Measurements from ENCODE around the gene ZSCAN22. TPM values are rescaled to one million over a fixed set of nuclear protein-coding genes. Genes with fewer than 3 reads are reported as not detected.
"Not testable (repeated sequence)": the region's sequence is repeated elsewhere in the genome, so short reads cannot be mapped to it uniquely, and the experiment has no call there.

ZSCAN22 gene
- 1 to 10 TPM; 3.0 to 4.2 (median 3.5) TPM for polyA plus RNA-seq (ENCODE audit: insufficient read length in 4 of 4)

GRCh38 chr19:58326914-58327726, at the start of gene ZSCAN22:
Gene ZSCAN22 (plus strand): TSS chr19:58326994. CDS start chr19:58334803, 7,809 bp downstream.
- peak; percentile 88 to 98 (median 93) for DNase-seq (ENCODE audit: low read depth in 4 of 4, low spot score in 2 of 4)

- DNase-seq (ENCODE audit: low read depth in 4 of 4, low spot score in 2 of 4): no peak
Observed at GRCh38 chr19:58277197-58277596, 49.6 kb upstream of the ZSCAN22 start.

GRCh38 chr19:58277748-58278540, 48.9 kb upstream of the ZSCAN22 start:
- DNase-seq (ENCODE audit: low read depth in 4 of 4, low spot score in 2 of 4): peak in 1 of 4 donors; percentile 34

- peak; percentile 95 to 98 (median 96) for DNase-seq (ENCODE audit: low read depth in 4 of 4, low spot score in 2 of 4)
Observed at GRCh38 chr19:58278541-58279041, 48.2 kb upstream of the ZSCAN22 start, which contains the start of gene ZNF8. Gene ZNF8 (plus strand): TSS chr19:58278955. CDS start chr19:58279082, 127 bp downstream.

GRCh38 chr19:58279042-58279924, 47.5 kb upstream of the ZSCAN22 start:
- peak; percentile 36 to 42 (median 40) for DNase-seq (ENCODE audit: low read depth in 4 of 4, low spot score in 2 of 4)

- no peak for DNase-seq (ENCODE audit: low read depth in 4 of 4, low spot score in 2 of 4)
Observed at GRCh38 chr19:58279925-58280316, 46.9 kb upstream of the ZSCAN22 start.

- no peak for DNase-seq (ENCODE audit: low read depth in 4 of 4, low spot score in 2 of 4)
Observed at GRCh38 chr19:58284199-58284598, 42.6 kb upstream of the ZSCAN22 start.

GRCh38 chr19:58291943-58292342, 34.9 kb upstream of the ZSCAN22 start:
- DNase-seq (ENCODE audit: low read depth in 4 of 4, low spot score in 2 of 4): no peak

GRCh38 chr19:58294743-58295374, 31.9 kb upstream of the ZSCAN22 start:
- no peak for DNase-seq (ENCODE audit: low read depth in 4 of 4, low spot score in 2 of 4)

- DNase-seq (ENCODE audit: low read depth in 4 of 4, low spot score in 2 of 4): no peak
Observed at GRCh38 chr19:58296104-58296503, 30.7 kb upstream of the ZSCAN22 start.

GRCh38 chr19:58300620-58301019, 26.2 kb upstream of the ZSCAN22 start:
- no peak for DNase-seq (ENCODE audit: low read depth in 4 of 4, low spot score in 2 of 4)

- no peak for DNase-seq (ENCODE audit: low read depth in 4 of 4, low spot score in 2 of 4)
Observed at GRCh38 chr19:58304255-58304654, 22.5 kb upstream of the ZSCAN22 start.

- DNase-seq (ENCODE audit: low read depth in 4 of 4, low spot score in 2 of 4): no peak
Observed at GRCh38 chr19:58304748-58305064, 22.1 kb upstream of the ZSCAN22 start.

- DNase-seq (ENCODE audit: low read depth in 4 of 4, low spot score in 2 of 4): peak in 3 of 4 donors; percentile 84 to 90 (median 89)
Observed at GRCh38 chr19:58305065-58305931, 21.5 kb upstream of the ZSCAN22 start, which contains the start of gene ERVK3-1. Gene ERVK3-1 (plus strand): TSS chr19:58305377. CDS start chr19:58312169, 6,792 bp downstream.

GRCh38 chr19:58305932-58306323, 20.9 kb upstream of the ZSCAN22 start:
- DNase-seq (ENCODE audit: low read depth in 4 of 4, low spot score in 2 of 4): no peak

GRCh38 chr19:58307736-58308135, 19.1 kb upstream of the ZSCAN22 start:
- no peak for DNase-seq (ENCODE audit: low read depth in 4 of 4, low spot score in 2 of 4)

- DNase-seq (ENCODE audit: low read depth in 4 of 4, low spot score in 2 of 4): not testable (repeated sequence)
Observed at GRCh38 chr19:58310685-58311084, 16.1 kb upstream of the ZSCAN22 start.

GRCh38 chr19:58311345-58311865, 15.4 kb upstream of the ZSCAN22 start:
- DNase-seq (ENCODE audit: low read depth in 4 of 4, low spot score in 2 of 4): no peak

GRCh38 chr19:58315580-58315979, 11.2 kb upstream of the ZSCAN22 start:
- DNase-seq (ENCODE audit: low read depth in 4 of 4, low spot score in 2 of 4): no peak

Measured in left renal cortex interstitium (tissue), 4 donors.